ENCODE data around the gene SPTLC1.
"Not testable (repeated sequence)": the region's sequence is repeated elsewhere in the genome, so short reads cannot be mapped to it uniquely, and the experiment has no call there.

Gene SPTLC1

DNA sequence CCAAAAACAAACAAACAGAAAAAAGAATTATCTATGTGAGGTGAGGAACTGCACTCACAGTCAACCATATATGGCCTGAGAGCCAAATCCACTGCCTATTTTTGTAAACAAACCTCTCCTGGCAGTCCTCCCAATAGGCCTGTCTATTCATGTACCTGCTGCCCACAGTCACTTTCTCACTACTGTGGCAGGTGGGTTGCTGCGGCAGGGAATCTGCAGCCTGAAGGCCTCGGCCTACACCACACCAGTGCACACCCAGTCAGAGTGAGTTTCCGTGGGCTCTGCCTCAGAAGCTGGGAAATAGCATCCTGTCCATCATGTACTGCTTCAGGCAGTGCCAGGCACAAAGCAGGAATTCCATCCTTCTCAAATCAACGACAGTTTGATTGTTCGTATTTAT lies 82.3 kb downstream of the SPTLC1 start:
- no peak for DNase-seq (ENCODE audit: low read depth)

- no peak for DNase-seq (ENCODE audit: low read depth)
Observed at GRCh38 chr9:92030367-92030766, 84.8 kb downstream of the SPTLC1 start.

- no peak for DNase-seq (ENCODE audit: low read depth)
Observed at GRCh38 chr9:92029553-92029952, 85.7 kb downstream of the SPTLC1 start.

- no peak for DNase-seq (ENCODE audit: low read depth)
Observed at GRCh38 chr9:92026206-92027002, 88.8 kb downstream of the SPTLC1 start.

DNA sequence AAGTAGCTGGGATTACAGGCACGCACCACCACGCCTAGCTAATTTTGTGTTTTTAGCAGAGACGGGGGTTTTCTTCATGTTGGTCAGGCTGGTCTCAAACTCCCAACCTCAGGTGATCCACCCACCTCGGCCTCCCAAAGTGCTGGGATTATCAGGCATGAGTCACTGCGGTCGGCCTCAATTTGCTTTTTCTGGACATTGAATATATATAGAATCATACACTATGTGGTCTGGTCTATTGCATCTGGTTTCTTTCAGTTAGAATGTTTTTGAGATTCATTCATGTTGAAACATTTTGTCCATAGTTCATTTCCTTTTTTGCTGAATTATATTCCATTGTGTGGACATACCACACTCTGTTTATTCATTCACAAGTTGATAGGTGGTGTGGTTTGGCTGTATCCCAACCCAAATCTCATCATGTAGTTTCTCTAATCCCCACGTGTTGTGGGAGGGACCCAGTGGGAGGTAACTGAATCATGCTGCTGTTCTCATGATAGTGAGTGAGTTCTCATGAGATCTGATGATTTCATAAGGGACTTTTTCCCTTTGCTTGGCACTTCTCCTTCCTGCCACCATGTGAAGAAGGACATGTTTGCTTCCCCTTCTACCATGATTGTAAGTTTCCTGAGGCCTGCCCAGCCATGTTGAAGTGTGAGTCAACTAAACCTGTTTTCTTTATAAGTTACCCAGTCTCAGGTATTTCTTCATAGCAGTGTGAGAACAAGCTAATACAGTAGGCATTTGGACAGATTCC lies 93.2 kb downstream of the SPTLC1 start:
- not testable (repeated sequence) for DNase-seq (ENCODE audit: low read depth)

DNA sequence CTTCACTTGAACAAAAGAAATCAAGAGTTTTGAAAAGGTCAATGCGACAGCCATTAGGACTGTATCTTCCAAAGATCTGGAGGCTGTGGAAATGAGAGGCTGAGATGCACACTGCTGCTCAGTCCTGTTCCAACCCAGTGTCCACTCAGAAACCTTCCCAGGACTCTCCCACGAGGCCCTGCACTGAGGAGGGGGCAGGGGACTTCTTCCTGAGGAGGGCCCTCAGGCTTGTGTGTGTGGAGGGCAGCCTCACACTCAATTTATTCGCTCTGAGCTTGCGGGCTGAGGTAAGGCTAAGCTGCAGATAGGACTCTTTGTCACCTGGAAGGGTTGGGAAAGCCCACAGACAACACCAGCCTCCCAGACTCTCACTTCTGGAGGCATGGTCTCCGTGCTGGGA lies 95.6 kb downstream of the SPTLC1 start:
- no peak for DNase-seq (ENCODE audit: low read depth)

DNA sequence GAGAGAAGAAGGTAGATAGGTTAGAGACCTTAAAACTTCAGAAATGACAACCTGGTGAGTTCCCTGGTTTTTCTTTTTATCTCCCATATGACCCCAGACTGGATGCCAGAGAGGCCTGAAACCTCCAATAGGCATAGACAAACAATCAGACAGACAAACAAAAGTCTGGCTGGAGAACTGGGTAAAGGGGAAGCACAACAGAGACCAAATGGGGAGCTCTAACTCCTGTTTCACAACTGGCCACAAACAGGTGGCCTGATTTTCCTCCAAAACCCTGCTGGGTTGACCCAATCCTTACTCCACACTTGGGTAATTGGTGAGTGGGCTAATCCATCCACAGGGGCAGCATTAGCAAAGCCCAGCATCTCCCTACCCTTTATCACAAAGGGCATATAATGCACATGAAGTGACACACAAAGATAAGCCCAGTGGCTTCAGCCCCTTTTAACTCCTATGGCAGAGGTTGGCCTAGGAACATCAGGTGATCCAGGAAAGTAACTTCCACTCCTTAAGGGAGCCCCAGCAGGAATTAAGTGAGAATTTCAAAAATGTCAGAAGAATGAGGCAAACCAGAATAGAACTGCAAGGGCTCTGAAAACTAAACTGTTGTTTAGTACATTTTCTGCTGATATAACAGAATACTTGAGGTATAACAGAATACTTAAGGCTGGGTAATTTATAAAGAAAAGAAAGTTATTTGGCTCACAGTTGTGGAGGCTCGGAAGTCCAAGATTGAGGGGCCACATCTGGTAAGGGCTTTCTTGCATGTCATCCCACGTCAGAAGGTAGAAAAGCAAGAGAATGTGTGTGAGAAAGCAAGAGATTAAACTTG lies 104.3 kb downstream of the SPTLC1 start:
- DNase-seq (ENCODE audit: low read depth), result no peak

DNA sequence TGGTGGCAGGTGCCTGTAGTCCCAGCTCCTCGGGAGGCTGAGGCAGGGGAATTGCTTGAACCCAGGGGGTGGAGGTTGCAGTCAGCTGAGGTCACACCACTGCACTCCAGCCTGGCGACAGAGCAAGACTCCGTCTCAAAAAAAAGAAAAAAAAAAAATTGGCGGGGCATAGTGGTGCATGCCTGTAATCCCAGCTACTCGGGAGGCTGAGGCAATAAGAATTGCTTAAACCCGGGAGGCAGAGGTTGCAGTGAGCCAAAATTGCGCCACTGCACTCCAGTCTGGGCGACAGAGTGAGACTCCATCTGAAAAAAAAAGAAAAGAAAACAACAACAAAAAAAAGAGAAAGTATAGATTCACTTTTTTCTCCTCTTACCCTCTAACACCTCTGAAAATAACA lies 105.0 kb downstream of the SPTLC1 start:
- not testable (repeated sequence) for DNase-seq (ENCODE audit: low read depth)

GRCh38 chr9:92008041-92008440 lies 107.2 kb downstream of the SPTLC1 start:
- no peak for DNase-seq (ENCODE audit: low read depth)

DNA sequence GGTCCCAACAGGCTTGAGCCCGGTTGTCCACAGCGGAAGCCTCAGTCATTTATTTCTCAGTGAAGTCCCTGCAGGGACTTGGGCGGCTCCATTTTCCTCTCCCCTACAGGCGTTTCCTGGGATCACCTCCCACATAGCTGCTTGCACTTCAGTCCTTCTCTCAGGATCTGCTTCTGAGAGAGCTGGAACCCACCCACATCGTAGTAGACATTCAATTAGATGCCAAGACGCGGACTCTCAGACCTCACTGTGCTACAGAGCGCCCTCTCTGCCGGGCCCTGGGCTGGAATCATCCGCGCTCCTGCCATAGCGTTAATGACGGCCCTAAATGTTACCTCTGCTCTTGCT lies 111.2 kb downstream of the SPTLC1 start:
- no peak for DNase-seq (ENCODE audit: low read depth)

GRCh38 chr9:92003308-92004044 lies 111.7 kb downstream of the SPTLC1 start:
- DNase-seq (ENCODE audit: low read depth), result no peak

GRCh38 chr9:92001948-92002347 lies 113.3 kb downstream of the SPTLC1 start:
- not testable (repeated sequence) for DNase-seq (ENCODE audit: low read depth)

DNA sequence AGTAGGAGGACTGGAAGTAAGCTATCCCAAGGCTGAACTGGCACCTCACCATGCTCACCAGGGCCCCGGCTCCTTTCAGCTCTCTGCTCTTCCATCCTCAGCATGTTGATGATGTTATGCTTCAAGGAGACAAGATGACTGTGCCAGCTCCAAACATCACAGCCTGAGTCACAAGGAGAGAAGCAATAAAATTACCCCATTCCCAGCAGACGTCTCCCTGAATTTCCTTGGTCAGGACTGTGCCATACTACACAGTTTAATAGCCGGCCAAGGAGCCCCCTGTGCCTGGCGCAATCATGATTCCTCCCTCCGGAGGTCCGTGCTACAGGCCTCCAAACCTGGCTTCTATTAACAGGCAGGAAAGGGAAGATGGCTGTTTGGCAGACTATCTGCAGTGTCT lies 114.0 kb downstream of the SPTLC1 start:
- DNase-seq (ENCODE audit: low read depth), result peak; percentile 49

DNA sequence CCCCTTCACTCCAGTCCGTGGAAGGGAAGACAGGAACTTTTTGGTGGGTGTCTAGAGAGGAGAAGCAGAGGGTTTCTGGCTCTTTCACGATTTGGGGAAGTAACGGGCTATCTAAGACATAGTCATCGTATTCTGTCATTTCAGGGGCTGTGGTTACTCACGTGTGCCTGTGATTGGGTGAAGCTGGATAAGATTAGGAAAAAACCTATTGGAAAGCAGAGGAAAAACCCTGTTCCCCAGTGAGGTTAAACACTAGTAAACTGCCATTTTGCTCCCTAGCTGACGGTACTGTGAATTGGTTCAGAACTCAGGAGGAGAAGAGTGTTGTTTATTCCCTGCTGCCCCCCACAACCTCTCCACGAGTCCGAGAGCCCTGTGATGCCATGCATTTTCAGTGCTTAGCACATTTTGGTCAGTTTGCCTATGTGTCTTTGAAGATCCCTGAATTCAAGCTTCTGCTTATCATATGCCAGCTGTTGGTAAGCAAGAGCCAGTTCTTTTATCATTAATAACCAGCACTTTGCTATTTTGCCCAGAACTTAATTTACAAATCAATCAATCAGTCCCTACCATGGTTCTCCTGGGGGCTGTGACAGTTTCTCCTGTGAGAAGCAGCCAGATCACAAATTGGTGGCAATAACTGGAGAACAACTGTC lies 120.1 kb downstream of the SPTLC1 start:
- no peak for DNase-seq (ENCODE audit: low read depth)

GRCh38 chr9:91994422-91994821 lies 120.8 kb downstream of the SPTLC1 start:
- DNase-seq (ENCODE audit: low read depth), result no peak

DNA sequence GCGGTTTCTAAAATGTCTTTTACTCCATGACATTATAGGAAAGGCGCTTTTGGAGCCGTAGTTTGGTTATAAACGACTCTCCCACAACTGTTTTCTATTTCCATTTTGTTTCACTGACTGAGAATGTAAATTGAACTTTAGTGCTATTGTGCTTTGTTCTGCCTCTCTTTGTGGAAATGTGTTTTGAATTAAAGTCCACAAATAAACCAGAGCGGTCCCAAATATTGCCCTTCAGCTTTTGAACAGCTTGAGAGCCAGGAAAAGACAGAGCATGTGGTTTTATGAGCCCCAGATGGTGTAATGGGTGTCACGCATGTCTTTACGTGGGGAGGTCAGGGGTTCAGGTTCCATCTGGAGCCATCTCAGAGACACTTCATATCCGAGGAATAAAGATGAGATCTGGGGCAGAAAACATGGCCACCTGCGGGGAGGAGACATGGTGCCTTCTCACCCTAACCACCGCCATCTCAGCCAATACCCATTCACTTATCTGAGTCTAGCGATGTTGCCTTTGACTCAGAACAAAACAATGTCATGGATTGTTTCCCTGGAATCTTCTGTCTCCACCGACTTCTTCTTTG lies 122.7 kb downstream of the SPTLC1 start:
- peak; percentile 81 for DNase-seq (ENCODE audit: low read depth)

- DNase-seq (ENCODE audit: low read depth), result no peak
Observed at GRCh38 chr9:91991721-91992341, 123.4 kb downstream of the SPTLC1 start.

- no peak for DNase-seq (ENCODE audit: low read depth)
Observed at GRCh38 chr9:91986248-91986647, 129.0 kb downstream of the SPTLC1 start.

GRCh38 chr9:91985692-91986091 lies 129.5 kb downstream of the SPTLC1 start:
- DNase-seq (ENCODE audit: low read depth), result no peak

Measured in GM04503 (cell line).